Natural killer cell (primary cell): ENCODE data around the gene GSK3A. TPM values are rescaled to one million over a fixed set of nuclear protein-coding genes. Genes with fewer than 3 reads are reported as not detected.

Experiments
- ATAC-seq, 3 donors: fragments of 150-1000 bp in 2 of 3; fragments of 200-7000 bp in 1 of 3; cut with Tn5 transposase; 1 replicate in 1 of 3; 2 replicates in 2 of 3; pipeline ENCODE4 v1.10.0; 2021; ENCODE audit warnings: mild to moderate bottlenecking in 2 of 3, moderate library complexity in 2 of 3
- DNase-seq, 2 donors: peaks; one replicate each; pipeline versions ENCODE4 v3.0.0 to v3.0.0-alpha.2; 2013 to 2021; ENCODE audit warnings: mixed read lengths in 1 of 2
- H3K27ac ChIP-seq: one replicate; pipeline ENCODE4 v1.5.1; 2013; ENCODE audit warnings: mild to moderate bottlenecking, low read length
- H3K27me3 ChIP-seq: one replicate; pipeline ENCODE4 v1.6.1; 2013; ENCODE audit warnings: low read length; ENCODE audit not compliant: control insufficient read depth, insufficient read depth
- H3K36me3 ChIP-seq: one replicate; pipeline ENCODE4 v1.6.1; 2013; ENCODE audit warnings: low read length; ENCODE audit not compliant: control insufficient read depth, insufficient read depth
- H3K4me1 ChIP-seq: one replicate; pipeline ENCODE4 v1.6.1; 2013; ENCODE audit warnings: low read length; ENCODE audit not compliant: control insufficient read depth, insufficient read depth
- H3K4me3 ChIP-seq: one replicate; pipeline ENCODE4 v1.5.1; 2013; ENCODE audit warnings: low read length
- H3K9me3 ChIP-seq: one replicate; pipeline ENCODE4 v1.6.1; 2013; ENCODE audit warnings: low read length; ENCODE audit not compliant: control insufficient read depth, insufficient read depth
- H3K27ac Mint-ChIP-seq, 2 donors: one replicate each; pipeline ENCODE4 v1.8.0; 2022; ENCODE audit warnings: mild to moderate bottlenecking in 2 of 2, mixed read lengths in 2 of 2, moderate library complexity in 1 of 2
- H3K27me3 Mint-ChIP-seq, 2 donors: one replicate each; pipeline ENCODE4 v1.8.0; 2022; ENCODE audit warnings: low read depth in 2 of 2, mixed read lengths in 2 of 2
- H3K36me3 Mint-ChIP-seq: one replicate; pipeline ENCODE4 v1.8.0; 2022; ENCODE audit warnings: mixed read lengths
- H3K4me1 Mint-ChIP-seq, 2 donors: one replicate each; pipeline ENCODE4 v1.8.0; 2022; ENCODE audit warnings: mixed read lengths in 2 of 2
- H3K4me3 Mint-ChIP-seq: one replicate; pipeline ENCODE4 v1.8.0; 2022; ENCODE audit warnings: mild to moderate bottlenecking, moderate library complexity, mixed read lengths
- H3K9me3 Mint-ChIP-seq, 2 donors: one replicate each; pipeline ENCODE4 v1.8.0; 2022; ENCODE audit warnings: mixed read lengths in 2 of 2
- CTCF ChIP-seq: fragments of 200-600 bp; IDR thresholded peaks from one replicate; pipeline ENCODE4 v1.8.0; 2022; ENCODE audit warnings: antibody characterized with exemption
- WGBS: methylation state at CpG from one replicate; pipeline ENCODE4 v1.1.7; 2013; ENCODE audit warnings: missing lambda C conversion rate; ENCODE audit not compliant: insufficient coverage; 5-methylcytosine and 5-hydroxymethylcytosine counted together
- intact Hi-C: fragments of 100-400 bp; cut with micrococcal nuclease; formaldehyde crosslinking; loops from one replicate; pipeline ENCODE4 v1.14.2; 2022
- total RNA-seq, 4 donors: library from RNA; stranded (reverse); fragments of 120-200 nt in 1 of 4; gene quantifications; one replicate each; pipeline versions ENCODE4 v1.2.3 to v1.2.4, GENCODE V29; 2013 to 2022

The GSK3A gene
- total RNA-seq, 3 donors from 2014 or later (not counting 1 experiment from before 2014, with no cell fraction given), result 42.5 to 52.1 (median 44.1) TPM

DNA sequence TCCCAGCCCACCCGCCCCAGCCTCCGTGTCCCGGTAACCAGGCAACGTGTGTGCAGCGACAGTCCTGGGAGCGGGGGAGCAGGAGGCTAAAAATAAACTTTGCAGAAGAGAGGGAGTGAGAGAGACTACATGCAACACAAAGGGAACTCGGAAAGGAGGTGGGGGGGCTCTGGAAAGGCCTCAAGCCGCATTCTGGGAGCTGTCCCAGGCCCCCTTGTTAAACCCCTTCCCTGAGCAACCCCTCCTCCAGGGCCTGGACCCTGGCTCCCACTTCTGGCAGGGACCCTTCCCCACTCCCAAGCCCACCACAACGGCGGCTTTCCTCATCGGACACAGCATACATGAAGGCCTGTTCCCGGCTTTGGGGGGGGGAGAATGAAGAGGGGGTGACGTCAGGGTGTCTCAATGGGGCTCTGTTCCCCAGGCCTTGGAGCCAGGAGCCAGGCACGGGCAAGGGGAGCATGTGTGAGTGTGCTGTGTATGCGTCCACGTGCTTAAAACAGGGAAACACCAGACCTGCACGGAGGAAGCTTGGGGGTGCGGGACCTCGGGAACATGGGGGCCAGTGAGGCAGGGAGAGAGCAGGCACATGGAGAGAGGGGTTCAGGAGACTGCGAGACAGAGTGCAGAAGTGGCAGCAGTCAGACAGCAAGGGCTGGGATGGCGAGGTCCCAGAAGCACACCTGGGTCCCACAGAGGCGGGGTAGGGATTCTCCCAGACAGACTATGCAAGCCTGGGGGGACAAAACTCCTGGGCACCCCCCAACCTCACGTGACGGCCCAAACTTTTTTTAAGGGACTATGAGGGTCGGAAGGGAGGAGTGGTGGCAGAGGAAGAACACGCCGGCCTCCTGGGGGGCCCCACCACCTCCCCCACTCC is 10.2 kb upstream of the GSK3A start:
- ATAC-seq (no peak), DNase-seq (peak in 1 of 2 donors; percentile 45)
- H3K9me3 ChIP-seq, result no peaks in the 10 kb centered on the region
- H3K4me3 ChIP-seq, result peak overlapping the region; percentile 55
- peak overlapping the region; percentile 83 to 95 for H3K27ac Mint-ChIP-seq
- no peak for TF ChIP-seq CTCF
- H3K4me1 Mint-ChIP-seq, result peaks cover 17 to 42% of the 10 kb centered on the region in 2 donors
- H3K27ac ChIP-seq, result peak overlapping the region; percentile 33
- no peaks in the 10 kb centered on the region for H3K9me3 Mint-ChIP-seq
- intact Hi-C loops, result no loop called here
- no peaks in the 10 kb centered on the region for H3K36me3 Mint-ChIP-seq
- no peaks in the 10 kb centered on the region for H3K27me3 Mint-ChIP-seq
- peaks cover 40% of the 10 kb centered on the region for H3K4me1 ChIP-seq
- H3K36me3 ChIP-seq, result peaks cover 5% of the 10 kb centered on the region
- WGBS, result 32% methylated on average over 21 of the region's 27 CpGs
- H3K27me3 ChIP-seq, result no peaks in the 10 kb centered on the region
- H3K4me3 Mint-ChIP-seq, result peak overlapping the region; percentile 96

DNA sequence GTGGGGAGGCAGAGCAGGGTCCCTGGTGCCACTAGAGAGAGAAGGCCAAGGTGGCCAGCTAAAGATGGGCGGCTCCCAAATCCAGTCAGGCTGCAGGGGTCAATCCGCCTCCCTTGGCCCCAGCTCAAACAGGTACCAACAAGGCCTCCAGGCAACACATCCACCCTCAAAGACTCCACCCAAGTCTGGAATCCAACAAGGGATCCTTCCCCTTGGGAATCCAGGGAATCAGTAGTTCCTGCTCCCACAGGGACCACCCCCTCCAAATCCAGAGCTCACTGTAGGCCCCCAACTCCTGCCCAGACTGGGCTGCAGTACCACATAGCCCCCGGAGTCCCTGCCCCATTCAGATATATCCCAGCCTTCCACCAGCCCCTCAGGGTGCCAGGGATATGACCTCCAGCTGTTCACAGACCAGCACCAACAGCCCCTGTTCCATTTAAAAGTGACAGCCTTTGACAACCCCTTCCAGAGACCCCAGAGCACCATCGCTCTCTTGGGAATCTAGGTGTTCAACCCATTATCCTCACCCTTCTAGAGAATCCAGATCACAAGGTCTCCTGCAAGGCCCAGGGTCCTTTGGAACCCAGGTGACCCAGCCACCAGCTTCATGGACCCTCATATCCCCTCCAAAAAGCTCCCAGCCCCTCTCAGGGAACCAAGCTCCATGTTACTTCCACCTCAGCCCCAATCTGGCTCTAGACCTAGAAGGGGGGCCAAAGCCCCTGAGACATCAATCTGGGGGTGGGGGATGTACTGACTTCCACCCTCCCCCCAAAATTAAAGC is 9.4 kb upstream of the GSK3A start:
- H3K27me3 Mint-ChIP-seq, result no peaks in the 10 kb centered on the region
- no peak overlapping the region for H3K27ac ChIP-seq
- 93% methylated on average over 4 of the region's 4 CpGs for WGBS

DNA sequence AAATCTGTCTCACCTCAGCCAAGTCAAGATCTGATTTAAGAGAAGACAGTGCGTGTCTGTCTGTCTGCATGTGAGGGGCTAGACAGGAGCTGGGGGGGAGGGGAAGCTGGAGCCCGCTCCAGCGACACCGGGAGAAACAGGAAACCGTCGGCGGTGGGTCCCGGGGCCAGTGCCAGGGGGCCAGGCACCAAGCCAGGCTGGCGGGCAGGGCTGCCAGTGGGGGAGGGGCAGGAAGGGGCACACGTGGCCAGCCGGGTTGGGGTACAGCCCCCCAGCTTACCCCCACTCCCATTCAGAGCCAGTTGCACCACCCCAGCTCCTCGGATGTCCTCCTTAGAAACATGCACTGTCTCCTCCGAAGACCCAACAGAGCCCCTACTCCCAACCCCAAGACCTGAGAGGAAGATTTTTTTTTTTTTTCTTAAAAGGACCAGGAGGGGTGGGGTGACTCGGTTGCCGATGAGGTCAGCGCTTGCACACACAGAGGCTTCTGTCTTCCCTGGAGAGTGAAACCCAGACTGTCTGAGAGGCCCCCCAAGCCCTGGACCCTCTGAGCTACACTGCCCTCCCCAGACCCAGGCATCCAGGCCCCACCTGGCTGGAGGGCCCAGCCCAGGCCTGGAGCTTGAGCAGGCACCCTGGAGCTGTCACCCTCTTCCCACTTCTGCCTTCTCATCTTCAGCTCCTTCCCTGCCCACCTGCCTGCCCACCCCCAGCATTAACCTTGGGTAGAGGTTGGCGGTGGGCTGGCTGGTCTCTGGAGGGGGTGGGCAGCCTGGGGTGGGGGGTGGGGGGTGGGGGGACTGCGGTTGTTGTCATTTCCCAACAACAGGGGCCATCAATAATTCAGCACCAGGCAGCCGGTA is 8.5 kb upstream of the GSK3A start:
- H3K27ac Mint-ChIP-seq, result peak overlapping the region in 1 of 2 donors; percentile 95
- intact Hi-C loops, result no loop called here
- H3K27me3 ChIP-seq, result no peaks in the 10 kb centered on the region
- H3K27me3 Mint-ChIP-seq, result no peaks in the 10 kb centered on the region
- ATAC-seq (no peak), DNase-seq (peak in 1 of 2 donors; percentile 45)
- 21% methylated on average over 15 of the region's 19 CpGs for whole genome bisulfite sequencing
- peaks cover 5% of the 10 kb centered on the region for H3K36me3 ChIP-seq
- no peak for TF ChIP-seq CTCF
- no peaks in the 10 kb centered on the region for H3K9me3 ChIP-seq
- H3K36me3 Mint-ChIP-seq, result no peaks in the 10 kb centered on the region
- H3K4me1 Mint-ChIP-seq, result peaks cover 15 to 37% of the 10 kb centered on the region in 2 donors
- H3K9me3 Mint-ChIP-seq, result no peaks in the 10 kb centered on the region
- no peak overlapping the region for H3K27ac ChIP-seq
- H3K4me3 ChIP-seq, result no peak overlapping the region
- H3K4me3 Mint-ChIP-seq, result peak overlapping the region; percentile 6
- H3K4me1 ChIP-seq, result peaks cover 35% of the 10 kb centered on the region

More for the DNA sequence above, 9.4 kb upstream of the GSK3A start:
- intact Hi-C loops, result no loop called here
- Mint-ChIP-seq H3K27ac (peak overlapping the region; percentile 83 to 95), H3K9me3 (no peaks in the 10 kb centered on the region), H3K4me3 (peak overlapping the region; percentile 96), H3K36me3 (no peaks in the 10 kb centered on the region), H3K4me1 (peaks cover 17 to 45% of the 10 kb centered on the region in 2 donors)
- TF ChIP-seq CTCF, result no peak
- no peak overlapping the region for H3K4me3 ChIP-seq
- H3K36me3 ChIP-seq, result peaks cover 5% of the 10 kb centered on the region
- H3K4me1 ChIP-seq, result peaks cover 40% of the 10 kb centered on the region
- H3K27me3 ChIP-seq, result no peaks in the 10 kb centered on the region
- no peak for ATAC-seq
- no peaks in the 10 kb centered on the region for H3K9me3 ChIP-seq
- no peak for DNase-seq
